ENCODE data around the gene KLF3.

KLF3 gene

DNA sequence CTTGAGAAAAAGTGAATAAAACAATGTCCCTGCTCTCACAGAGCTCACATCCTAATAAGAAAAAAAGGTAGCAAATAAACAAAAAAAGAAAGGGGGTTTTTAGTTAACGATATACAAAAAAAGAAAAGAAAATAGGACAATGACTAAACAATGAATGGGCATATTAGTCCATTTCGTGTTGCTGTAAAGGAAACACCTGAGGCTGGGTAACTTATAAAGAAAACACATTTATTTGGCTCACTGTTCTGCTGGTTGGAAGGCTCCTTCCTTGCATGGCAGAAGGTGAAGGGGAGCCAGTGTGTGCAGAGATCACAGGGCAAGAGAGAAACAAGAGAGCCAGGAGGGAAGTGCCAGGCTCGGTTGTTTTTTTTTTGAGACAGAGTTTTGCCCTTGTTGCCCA, 4.7 kb upstream of the KLF3 start:
- no peak for DNase-seq

DNA sequence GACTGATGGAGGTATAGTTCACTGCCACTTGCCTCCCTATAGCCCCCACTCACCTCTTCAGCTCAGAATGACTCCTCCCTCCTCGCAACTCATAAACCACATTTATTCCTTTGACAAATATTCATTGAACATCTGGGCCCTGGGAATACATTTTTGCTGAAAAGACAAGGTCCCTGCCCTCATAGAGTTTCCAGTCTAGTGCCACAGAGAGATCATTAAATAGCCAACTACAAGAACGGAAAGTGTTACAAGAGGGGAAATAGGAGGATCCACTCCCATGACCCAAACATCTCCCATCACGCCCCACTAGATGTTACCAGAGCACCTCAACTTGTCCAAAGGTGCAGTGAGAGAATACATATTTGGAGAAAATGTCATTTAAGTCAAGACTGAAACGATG, 3.2 kb upstream of the KLF3 start:
- DNase-seq, result no peak

DNA sequence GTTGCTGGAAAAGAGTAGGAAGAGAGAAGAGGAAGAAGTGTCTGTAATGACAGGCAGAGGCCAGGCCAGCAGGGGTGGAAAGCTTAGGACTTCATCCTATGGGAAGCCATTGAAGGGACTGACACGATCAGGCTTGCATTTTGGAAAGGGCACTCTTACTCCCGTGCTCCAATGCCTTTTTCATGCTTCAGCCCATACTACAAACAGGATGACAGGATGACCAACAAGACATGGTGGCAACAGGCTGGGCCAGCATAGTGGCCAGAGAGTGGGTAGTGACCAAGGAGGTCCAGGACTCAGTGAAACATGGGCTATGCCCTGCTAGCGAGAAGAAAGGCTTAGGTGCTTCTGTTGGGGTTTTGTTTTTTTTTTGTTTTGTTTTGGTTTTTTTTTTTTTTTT, 2.6 kb upstream of the KLF3 start:
- DNase-seq, result no peak

GRCh38 chr4:38662522-38663089, 1.4 kb upstream of the KLF3 start:
- no peak for DNase-seq

DNA sequence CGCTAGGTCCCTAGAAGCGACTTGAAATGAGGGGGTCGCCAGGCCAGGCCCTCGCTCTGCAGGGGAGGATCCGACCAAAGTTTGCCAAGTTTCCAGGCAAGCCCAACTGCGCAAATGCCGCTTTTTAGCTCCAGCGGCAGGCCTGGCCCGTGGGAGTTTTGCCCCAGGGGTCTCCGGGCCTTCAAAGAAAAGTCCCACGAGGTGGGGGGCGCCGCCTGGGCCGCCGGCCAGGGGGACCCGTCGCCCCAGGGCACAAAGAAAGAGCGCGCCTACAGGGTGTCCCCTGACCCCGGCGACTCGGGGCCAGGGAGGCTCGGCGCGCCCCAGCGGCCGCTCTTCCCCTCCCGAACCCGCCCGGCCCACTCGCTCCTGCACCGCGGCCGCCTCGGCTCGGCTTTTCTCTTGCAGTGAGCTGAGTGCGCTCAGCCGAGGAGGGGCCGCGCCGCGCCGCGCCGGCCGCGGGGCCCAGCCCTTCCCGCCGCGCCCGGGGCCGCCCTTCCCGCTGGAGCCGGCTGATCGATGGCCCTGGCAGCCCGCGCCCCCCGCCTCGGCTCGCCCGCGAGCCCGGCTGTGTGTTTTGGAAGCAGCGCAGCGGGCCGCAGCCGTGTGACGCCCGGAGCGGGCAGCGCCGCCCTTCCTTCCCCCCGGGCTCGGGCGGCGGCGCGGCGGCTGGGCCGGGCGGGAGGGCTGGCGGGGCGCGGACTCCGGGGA, 754 bp upstream of the KLF3 start:
- DNase-seq, result no peak

DNA sequence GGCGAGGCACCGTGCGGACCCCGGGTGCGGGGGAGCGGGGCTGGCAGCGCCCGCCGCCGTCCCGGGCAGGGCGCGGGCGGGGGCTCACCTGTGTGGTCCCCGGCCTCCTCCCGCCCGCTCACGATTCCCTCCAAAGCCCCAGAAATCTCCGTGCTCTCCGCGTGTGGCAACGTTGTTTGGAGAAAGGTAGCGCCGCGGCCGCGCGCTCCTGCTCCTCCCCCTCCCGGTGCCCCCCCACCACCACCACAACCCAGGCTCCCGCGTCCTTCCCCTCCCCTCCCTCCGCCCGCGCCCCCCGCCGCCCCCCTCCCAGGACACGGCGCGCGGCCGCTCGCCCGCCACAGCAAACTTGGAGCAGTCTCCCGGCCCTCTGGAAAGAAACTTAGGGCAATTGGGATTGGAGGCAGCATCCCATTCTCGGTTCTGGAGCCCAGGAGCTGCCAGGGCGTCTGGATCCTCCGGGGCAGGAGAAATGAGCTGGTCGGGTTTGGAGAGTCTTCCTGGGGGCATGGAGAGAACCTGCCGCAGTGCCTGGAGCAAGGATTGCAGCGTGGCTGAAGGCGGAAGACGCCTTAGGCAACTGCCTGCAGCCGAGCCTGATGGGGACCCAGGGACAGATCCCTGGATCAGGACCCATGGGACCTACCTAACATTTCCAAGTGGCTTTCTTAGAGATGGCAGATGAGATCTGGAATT, 855 bp downstream of the KLF3 start:
- DNase-seq, result peak; percentile 55 to 62

DNA sequence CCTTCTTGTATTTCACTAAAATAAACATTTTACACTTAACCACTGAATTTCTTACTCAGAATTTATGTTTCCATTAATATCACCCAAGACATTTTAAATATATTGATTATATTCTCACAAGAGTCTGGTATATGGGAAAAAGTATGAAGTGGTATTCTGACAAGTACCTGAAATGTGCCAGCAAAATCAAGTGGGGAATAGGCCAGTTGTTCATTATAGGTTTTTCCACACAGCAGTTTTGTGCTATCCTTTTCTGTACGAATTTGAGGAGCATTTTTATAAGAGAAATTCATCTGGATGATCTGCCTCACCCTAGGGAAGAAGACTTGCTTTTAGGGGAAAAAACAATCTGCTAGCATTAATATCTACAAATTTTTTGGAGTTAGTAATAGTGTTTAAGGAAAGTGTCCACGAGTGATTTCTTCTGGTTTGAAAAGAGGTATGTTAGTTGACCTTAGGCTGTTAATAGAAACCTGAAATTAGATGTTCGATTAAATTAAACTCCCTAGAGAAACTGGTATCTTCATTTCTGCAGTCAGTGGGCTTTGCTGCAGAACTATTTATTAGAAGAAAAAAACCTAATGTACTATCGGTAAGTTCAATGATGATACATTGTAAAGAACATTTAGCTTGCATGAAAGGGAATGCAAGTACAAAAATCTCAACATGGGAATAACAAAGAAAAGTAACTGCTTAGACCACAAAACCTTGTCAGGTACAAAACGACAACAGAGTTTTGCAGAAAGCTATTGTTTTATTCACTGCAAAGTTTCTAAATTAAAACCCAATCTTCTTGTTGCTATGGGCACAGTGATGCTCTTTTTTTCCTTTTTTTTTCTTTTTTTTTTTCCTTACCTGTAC, 1.8 kb downstream of the KLF3 start:
- no peak for DNase-seq

DNA sequence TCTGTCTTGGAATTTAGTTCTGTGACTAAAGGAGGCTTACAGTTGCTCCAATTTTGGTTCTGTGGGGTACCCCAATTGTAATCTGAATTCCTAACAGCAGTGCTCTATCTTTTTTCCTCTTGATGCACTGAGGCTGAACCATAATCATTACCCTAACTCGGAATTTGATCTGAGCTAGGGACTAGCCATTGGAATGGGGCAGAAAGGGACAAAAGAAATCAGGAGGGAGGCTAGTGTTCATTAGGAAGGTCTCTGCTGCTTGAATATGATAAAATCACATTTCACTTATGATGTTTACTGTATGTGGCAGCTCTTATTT, 2.7 kb downstream of the KLF3 start:
- DNase-seq, result no peak

DNA sequence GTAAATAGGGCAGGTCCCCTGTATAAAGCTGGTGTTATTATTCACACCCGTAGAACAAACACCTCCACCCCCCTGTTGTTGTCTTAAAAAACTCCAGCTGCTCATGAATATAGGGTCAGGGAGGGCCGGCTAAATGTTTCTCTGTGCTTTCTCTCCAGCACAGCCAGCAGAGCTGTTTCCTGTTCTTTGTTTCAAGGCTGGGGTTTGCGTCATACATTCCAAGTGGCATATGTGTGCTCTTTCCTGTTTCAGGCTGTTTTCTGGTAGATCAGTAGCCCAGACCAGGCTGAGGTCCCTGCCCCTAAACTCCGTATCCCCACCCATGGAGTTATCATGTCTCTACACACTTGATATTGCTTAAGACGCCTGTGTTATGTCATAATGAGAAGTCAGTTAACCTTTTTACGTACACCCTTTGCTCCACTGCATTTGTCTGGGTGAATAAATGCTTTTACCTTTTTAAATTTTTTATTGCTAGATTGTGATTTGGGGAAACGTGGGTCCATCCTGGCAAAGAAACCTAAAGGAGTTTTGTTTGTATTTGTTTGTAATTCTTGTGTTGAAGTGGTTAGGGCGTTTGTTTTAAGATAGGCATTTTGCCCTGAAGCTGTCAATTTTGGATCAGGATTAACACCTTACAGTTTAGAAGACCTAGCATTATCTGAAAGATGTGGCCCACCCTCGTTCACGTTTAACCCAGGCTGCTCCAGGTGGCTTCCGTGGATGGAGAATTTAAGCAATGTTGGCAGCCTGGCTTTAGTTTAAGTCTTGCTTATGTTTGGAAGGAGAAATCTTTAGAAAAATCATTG, 3.3 kb downstream of the KLF3 start:
- DNase-seq, result no peak

GRCh38 chr4:38668203-38668971, 4.4 kb downstream of the KLF3 start:
- DNase-seq, result no peak

DNA sequence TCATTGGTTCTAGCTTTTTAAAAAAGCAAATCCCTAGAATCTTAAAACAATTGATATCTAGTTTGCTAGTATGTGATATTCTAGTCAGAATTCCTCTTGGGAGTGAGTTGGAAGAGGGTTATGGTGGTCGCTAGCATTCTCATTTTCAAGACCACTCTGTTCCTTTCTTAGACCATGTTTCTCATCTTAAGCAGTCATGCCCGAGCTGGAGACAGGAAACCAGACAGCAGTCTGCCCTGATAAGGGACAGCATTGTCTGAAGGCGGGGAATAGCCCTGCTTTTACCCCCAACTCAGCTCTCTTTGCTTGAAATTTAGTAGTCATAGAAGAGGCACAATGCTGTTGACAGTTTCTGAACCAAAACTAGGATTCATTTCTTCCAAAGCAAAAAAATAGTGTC, 5.2 kb downstream of the KLF3 start:
- no peak for DNase-seq

- DNase-seq, result no peak
These were observed 6.3 kb downstream of the KLF3 start for GRCh38 chr4:38670109-38670901.

- no peak for DNase-seq
These were observed 7.1 kb downstream of the KLF3 start for GRCh38 chr4:38670939-38671591.

DNA sequence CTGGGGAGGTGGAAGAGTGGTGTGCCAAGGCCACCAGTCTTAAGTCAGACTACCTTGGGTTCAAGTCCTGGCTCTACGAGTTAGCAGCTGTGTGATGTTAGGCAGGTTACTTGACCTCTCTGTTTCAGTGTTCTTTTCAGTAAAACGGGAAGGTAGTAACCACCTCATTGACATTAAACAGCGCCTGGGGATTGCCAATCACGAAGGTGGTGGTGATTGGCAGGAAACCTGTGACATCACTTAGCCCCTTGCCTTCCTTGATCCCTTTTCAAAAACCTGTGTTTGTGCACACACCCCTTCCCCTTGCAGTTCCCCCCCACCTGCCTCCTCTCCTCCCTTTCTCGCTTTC, 7.6 kb downstream of the KLF3 start:
- DNase-seq, result no peak

DNA sequence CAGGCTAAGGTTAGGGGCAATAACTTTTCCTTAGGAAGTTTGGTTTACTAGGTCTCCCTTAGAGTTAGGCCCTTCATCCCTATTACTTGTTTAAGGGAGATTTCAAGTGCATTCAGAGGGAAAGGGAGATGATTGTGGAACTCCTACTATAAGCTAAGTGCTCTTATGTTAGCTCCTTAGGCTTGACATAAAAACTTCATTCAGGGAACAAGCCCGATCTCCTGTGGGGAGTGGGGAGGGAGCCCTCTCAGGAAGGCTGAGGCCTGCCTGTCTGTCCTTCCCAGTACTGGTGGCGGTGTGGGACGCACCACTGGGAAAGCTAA, 8.0 kb downstream of the KLF3 start:
- peak; percentile 32 to 41 for DNase-seq

- DNase-seq, result no peak
These were observed 8.6 kb downstream of the KLF3 start for GRCh38 chr4:38672397-38673129.

DNA sequence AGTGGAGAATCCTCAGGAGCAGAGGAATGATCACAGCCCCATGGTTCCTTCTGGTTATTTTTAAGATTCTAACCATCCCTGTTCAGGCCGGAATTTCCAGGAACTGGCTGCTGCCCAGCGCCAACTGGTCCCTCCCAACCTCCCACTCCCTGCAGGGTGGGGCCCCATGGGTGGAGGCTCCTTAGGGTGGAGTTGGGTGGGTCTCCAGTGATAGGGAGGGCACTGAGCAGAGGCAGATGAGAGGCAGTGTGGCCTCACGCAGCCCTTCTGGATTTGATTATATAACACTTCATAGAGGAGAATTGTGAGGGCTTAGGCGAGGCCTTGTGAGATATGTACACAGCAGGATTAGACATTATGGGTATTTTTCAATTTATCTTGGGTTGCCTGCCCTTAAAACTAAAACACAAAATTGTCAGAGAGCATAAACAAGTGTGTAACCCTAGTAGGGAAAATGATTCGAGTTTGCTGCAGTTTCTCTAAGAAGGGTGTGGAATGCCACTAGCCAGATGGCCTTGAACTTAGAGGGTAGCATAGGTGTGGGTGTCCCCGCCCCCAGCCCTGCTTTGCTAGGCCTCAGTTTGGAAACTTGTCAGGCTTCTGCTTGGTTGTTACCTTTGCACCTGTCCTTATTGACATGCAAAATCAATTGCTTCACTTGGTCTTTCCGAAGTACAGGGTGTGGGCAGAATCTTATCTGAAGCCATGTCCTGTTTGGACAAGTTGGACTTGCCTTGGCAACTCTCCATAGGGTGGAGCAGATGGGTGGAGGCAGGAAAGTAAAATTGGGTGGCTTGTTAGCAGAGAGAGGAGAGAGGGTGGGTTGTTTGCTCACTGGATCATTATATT, 9.4 kb downstream of the KLF3 start:
- no peak for DNase-seq

DNA sequence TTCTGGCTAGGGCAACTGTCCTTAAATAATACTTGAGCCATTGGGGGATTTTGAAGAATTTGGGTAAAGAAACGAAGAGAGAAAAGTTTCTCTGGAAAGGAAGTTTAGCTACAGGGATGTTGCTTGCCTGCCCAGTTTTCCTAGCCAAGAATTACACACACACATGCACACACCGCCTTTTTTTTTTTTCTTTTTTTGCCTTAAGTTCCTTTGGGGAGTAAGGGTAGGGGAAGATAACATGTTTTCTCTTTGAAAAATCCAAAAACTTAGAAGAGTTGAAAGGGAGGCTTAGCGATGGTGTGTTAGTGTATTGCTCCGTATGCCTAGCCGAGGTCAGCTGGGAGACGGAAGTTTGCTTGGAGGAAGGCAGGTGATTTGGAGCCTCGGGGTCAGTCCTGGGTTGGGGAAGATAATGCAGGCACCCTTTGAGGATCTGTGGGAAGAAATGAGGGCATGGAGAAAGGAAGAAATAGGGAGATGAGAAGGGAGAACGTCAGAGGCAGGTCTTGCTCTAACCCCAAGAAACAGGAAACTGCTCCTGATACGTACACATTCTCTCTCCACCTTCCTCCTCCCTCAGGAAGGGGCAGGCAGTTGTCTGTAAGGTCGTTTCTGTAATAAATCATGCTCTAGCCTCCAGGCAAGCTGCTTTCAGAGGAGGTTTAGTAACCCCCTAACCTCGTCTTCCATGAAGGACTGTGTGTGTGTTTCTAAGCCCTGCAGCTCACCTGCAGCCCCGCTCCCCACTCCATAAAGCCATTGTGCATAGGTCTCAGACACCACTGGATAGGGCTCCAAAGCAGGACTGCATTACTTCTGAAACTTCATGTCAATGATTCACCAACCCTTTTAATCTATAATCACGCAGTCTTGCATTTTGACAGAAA, 10.5 kb downstream of the KLF3 start:
- DNase-seq, result no peak
